Esophagus squamous epithelium (tissue), 5 donors: ENCODE measurements around the gene TMEM8B. TPM values are rescaled to one million over a fixed set of nuclear protein-coding genes. Genes with fewer than 3 reads are reported as not detected.

Source experiments
- DNase-seq: peaks from one replicate; lab custom pipeline; 2025; lab: John Stamatoyannopoulos, UW
- H3K27ac ChIP-seq, 4 donors: fragments of 200-600 bp; sonication (generic); one replicate each; pipeline ENCODE4 v1.5.1; 2016 to 2019; ENCODE audit warnings: mild to moderate bottlenecking in 1 of 4
- H3K27me3 ChIP-seq, 4 donors: fragments of 200-600 bp; sonication (generic); 1 replicate in 3 of 4; 2 replicates in 1 of 4; pipeline versions ENCODE4 v1.5.1 to v1.6.0; 2017 to 2021; ENCODE audit warnings: antibody characterized with exemption in 1 of 4
- H3K36me3 ChIP-seq, 3 donors: fragments of 200-600 bp; sonication (generic); one replicate each; pipeline ENCODE4 v1.5.1; 2016 to 2019
- H3K4me1 ChIP-seq, 3 donors: fragments of 200-600 bp; sonication (generic); one replicate each; pipeline ENCODE4 v1.5.1; 2017 to 2019
- H3K4me3 ChIP-seq, 4 donors: fragments of 200-600 bp; sonication (generic); 1 replicate in 3 of 4; 2 replicates in 1 of 4; pipeline ENCODE4 v1.5.1; 2016 to 2019; ENCODE audit warnings: mild to moderate bottlenecking in 2 of 4, moderate library complexity in 1 of 4
- H3K9me3 ChIP-seq, 3 donors: fragments of 200-600 bp; sonication (generic); one replicate each; pipeline ENCODE4 v1.5.1; 2016 to 2019
- CTCF ChIP-seq, 6 experiments: fragments of 450-650 bp in 4 of 6; fragments of 200-600 bp in 2 of 6; sonication (generic) in 2 of 6; IDR thresholded peaks; one replicate each; pipeline ENCODE4 v1.5.1; 2016 to 2019; ENCODE audit warnings: antibody characterized with exemption in 6 of 6, mild to moderate bottlenecking in 4 of 6, moderate library complexity in 4 of 6
- POLR2A ChIP-seq, 4 donors: fragments of 450-650 bp; IDR thresholded peaks; one replicate each; pipeline ENCODE4 v1.6.1; 2017; ENCODE audit warnings: antibody characterized with exemption in 4 of 4, mild to moderate bottlenecking in 4 of 4, moderate library complexity in 3 of 4
- WGBS, 2 donors: methylation state at CpG; one replicate each; pipeline ENCODE4 v1.1.5; 2018; 5-methylcytosine and 5-hydroxymethylcytosine counted together
- intact Hi-C: fragments of 100-400 bp; cut with DNase I; formaldehyde crosslinking; loops from one replicate; pipeline ENCODE4 v1.15.0; 2022
- total RNA-seq, 4 donors: library from RNA; depleted of rRNA; stranded (reverse); fragments of >200 nt; gene quantifications; one replicate each; pipeline ENCODE4 v1.1.0, GENCODE V29; 2016
- donor health status: DM: yes; HTN: yes; CAD: no.

TMEM8B gene
- total RNA-seq, 4 donors from 2014 or later: 0.35 to 4.8 (median 1.4) TPM

GRCh38 chr9:35852876-35853865, 24.1 kb downstream of the TMEM8B start:
- H3K27ac ChIP-seq: no peak overlapping the region
- intact Hi-C loops: no loop called here
- WGBS, 2 donors: 84 to 89% methylated on average over 11 to 16 of the region's 25 CpGs
- H3K4me3 ChIP-seq: no peak overlapping the region
- peaks cover 0 to 4% (median 0%) of the 10 kb centered on the region in 3 donors for H3K4me1 ChIP-seq
- no peaks in the 10 kb centered on the region for H3K9me3 ChIP-seq
- no peak for DNase-seq
- TF ChIP-seq POLR2A (IDR thresholded peaks at IDR 0.05): no peak
- H3K36me3 ChIP-seq: peaks cover 0 to 11% (median 0%) of the 10 kb centered on the region in 3 donors
- peaks cover 0 to 79% (median 0%) of the 10 kb centered on the region in 4 donors for H3K27me3 ChIP-seq

GRCh38 chr9:35854091-35854762, 25.2 kb downstream of the TMEM8B start:
- no peak overlapping the region for H3K27ac ChIP-seq
- no peak for TF ChIP-seq CTCF (IDR thresholded peaks at IDR 0.05)
- no peak for TF ChIP-seq POLR2A (IDR thresholded peaks at IDR 0.05)
- H3K9me3 ChIP-seq: no peaks in the 10 kb centered on the region
- H3K27me3 ChIP-seq: peaks cover 0 to 80% (median 0%) of the 10 kb centered on the region in 4 donors
- intact Hi-C loops: no loop called here
- H3K4me1 ChIP-seq: no peaks in the 10 kb centered on the region
- 79 to 87% methylated on average over 6 of the region's 7 CpGs for WGBS, 2 donors
- H3K36me3 ChIP-seq: peaks cover 0 to 11% (median 0%) of the 10 kb centered on the region in 3 donors
- no peak overlapping the region for H3K4me3 ChIP-seq
- DNase-seq: no peak

- no peak for TF ChIP-seq CTCF (IDR thresholded peaks at IDR 0.05)
- TF ChIP-seq POLR2A (IDR thresholded peaks at IDR 0.05): no peak
- no peak overlapping the region for H3K4me3 ChIP-seq
- intact Hi-C loops: no loop called here
- WGBS, 2 donors: 60 to 75% methylated on average over 3 of the region's 3 CpGs
- H3K4me1 ChIP-seq: no peaks in the 10 kb centered on the region
- H3K27ac ChIP-seq: no peak overlapping the region
- H3K27me3 ChIP-seq: peaks cover 0 to 81% (median 0%) of the 10 kb centered on the region in 4 donors
- DNase-seq: no peak
- H3K9me3 ChIP-seq: no peaks in the 10 kb centered on the region
- H3K36me3 ChIP-seq: peaks cover 0 to 11% (median 0%) of the 10 kb centered on the region in 3 donors
Observed at GRCh38 chr9:35856206-35856605, 27.2 kb downstream of the TMEM8B start.

- TF ChIP-seq POLR2A (IDR thresholded peaks at IDR 0.05): no peak
- TF ChIP-seq CTCF (IDR thresholded peaks at IDR 0.05): no peak
- H3K36me3 ChIP-seq: peaks cover 0 to 11% (median 0%) of the 10 kb centered on the region in 3 donors
- H3K9me3 ChIP-seq: no peaks in the 10 kb centered on the region
- 80 to 82% methylated on average over 4 to 5 of the region's 5 CpGs for WGBS, 2 donors
- H3K4me3 ChIP-seq: no peak overlapping the region
- DNase-seq: no peak
- intact Hi-C loops: no loop called here
- no peak overlapping the region for H3K27ac ChIP-seq
- H3K4me1 ChIP-seq: no peaks in the 10 kb centered on the region
- H3K27me3 ChIP-seq: peaks cover 0 to 83% (median 0%) of the 10 kb centered on the region in 4 donors
Observed at GRCh38 chr9:35856882-35857281, 27.9 kb downstream of the TMEM8B start.

- 69 to 76% methylated on average over 5 of the region's 5 CpGs for WGBS, 2 donors
- peaks cover 0 to 83% (median 0%) of the 10 kb centered on the region in 4 donors for H3K27me3 ChIP-seq
- H3K36me3 ChIP-seq: no peaks in the 10 kb centered on the region
- H3K4me1 ChIP-seq: no peaks in the 10 kb centered on the region
- H3K27ac ChIP-seq: no peak overlapping the region
- no peak for DNase-seq
- intact Hi-C loops: no loop called here
- TF ChIP-seq POLR2A (IDR thresholded peaks at IDR 0.05) (no peak), CTCF (IDR thresholded peaks at IDR 0.05) (no peak)
- H3K4me3 ChIP-seq: no peak overlapping the region
- H3K9me3 ChIP-seq: no peaks in the 10 kb centered on the region
Observed at GRCh38 chr9:35858458-35858857, 29.4 kb downstream of the TMEM8B start.
